Stimulated activated CD4-positive, alpha-beta T cell treated with anti-CD3 and anti-CD28 coated beads, Interleukin-2, amount 100 ng/mL, for 48 hours (primary cell): Measurements from ENCODE around the gene ZNF827.

Experiments
- DNase-seq, 2 donors: peaks; one replicate each; pipeline ENCODE4 v3.0.0-alpha.2; 2020

The ZNF827 gene

GRCh38 chr4:145824463-145824862 is 114.2 kb downstream of the ZNF827 start:
- no peak for DNase-seq

- no peak for DNase-seq
Observed at GRCh38 chr4:145823743-145824142, 114.9 kb downstream of the ZNF827 start.

GRCh38 chr4:145822581-145822980 is 116.0 kb downstream of the ZNF827 start:
- DNase-seq, result no peak

GRCh38 chr4:145822181-145822580 is 116.4 kb downstream of the ZNF827 start:
- DNase-seq, result no peak

- DNase-seq, result no peak
Observed at GRCh38 chr4:145821766-145822165, 116.9 kb downstream of the ZNF827 start.

- DNase-seq, result no peak
Observed at GRCh38 chr4:145820407-145820806, 118.2 kb downstream of the ZNF827 start.

GRCh38 chr4:145819853-145820181 is 118.8 kb downstream of the ZNF827 start:
- no peak for DNase-seq

- DNase-seq, result no peak
Observed at GRCh38 chr4:145819101-145819852, 119.3 kb downstream of the ZNF827 start.

GRCh38 chr4:145818011-145818410 is 120.6 kb downstream of the ZNF827 start:
- no peak for DNase-seq

GRCh38 chr4:145816091-145816490 is 122.5 kb downstream of the ZNF827 start:
- no peak for DNase-seq

GRCh38 chr4:145815626-145816025 is 123.0 kb downstream of the ZNF827 start:
- DNase-seq, result no peak

GRCh38 chr4:145815027-145815612 is 123.5 kb downstream of the ZNF827 start:
- DNase-seq, result no peak

- no peak for DNase-seq
Observed at GRCh38 chr4:145814246-145814645, 124.4 kb downstream of the ZNF827 start.

GRCh38 chr4:145812919-145813318 is 125.7 kb downstream of the ZNF827 start:
- no peak for DNase-seq

GRCh38 chr4:145808848-145809512 is 129.6 kb downstream of the ZNF827 start:
- DNase-seq, result no peak

- no peak for DNase-seq
Observed at GRCh38 chr4:145808021-145808650, 130.5 kb downstream of the ZNF827 start.

GRCh38 chr4:145805490-145805889 is 133.1 kb downstream of the ZNF827 start:
- no peak for DNase-seq

- DNase-seq, result no peak
Observed at GRCh38 chr4:145804116-145804515, 134.5 kb downstream of the ZNF827 start.

- no peak for DNase-seq
Observed at GRCh38 chr4:145799223-145799622, 139.4 kb downstream of the ZNF827 start.

- no peak for DNase-seq
Observed at GRCh38 chr4:145797278-145797677, 141.3 kb downstream of the ZNF827 start.

- no peak for DNase-seq
Observed at GRCh38 chr4:145796346-145796745, 142.3 kb downstream of the ZNF827 start.

- DNase-seq, result no peak
Observed at GRCh38 chr4:145795521-145795920, 143.1 kb downstream of the ZNF827 start.

- no peak for DNase-seq
Observed at GRCh38 chr4:145792429-145792828, 146.2 kb downstream of the ZNF827 start.

GRCh38 chr4:145791988-145792387 is 146.6 kb downstream of the ZNF827 start:
- DNase-seq, result no peak
